GM11168 (cell line): ENCODE measurements around the gene THSD4.
"Not testable (repeated sequence)": the region's sequence is repeated elsewhere in the genome, so short reads cannot be mapped to it uniquely, and the experiment has no call there.

Source experiments
- in situ Hi-C: fragments of 300-500 bp; cut with MboI; formaldehyde crosslinking; loops from one replicate; pipeline ENCODE4 v1.12.0; 2022; ENCODE audit warnings: low sequenced_read_pairs; ENCODE audit not compliant: unreplicated experiment

Gene THSD4

GRCh38 chr15:71118881-71119632 is 3.8 kb downstream of the THSD4 start:
- in situ Hi-C loops = no loop called here

DNA sequence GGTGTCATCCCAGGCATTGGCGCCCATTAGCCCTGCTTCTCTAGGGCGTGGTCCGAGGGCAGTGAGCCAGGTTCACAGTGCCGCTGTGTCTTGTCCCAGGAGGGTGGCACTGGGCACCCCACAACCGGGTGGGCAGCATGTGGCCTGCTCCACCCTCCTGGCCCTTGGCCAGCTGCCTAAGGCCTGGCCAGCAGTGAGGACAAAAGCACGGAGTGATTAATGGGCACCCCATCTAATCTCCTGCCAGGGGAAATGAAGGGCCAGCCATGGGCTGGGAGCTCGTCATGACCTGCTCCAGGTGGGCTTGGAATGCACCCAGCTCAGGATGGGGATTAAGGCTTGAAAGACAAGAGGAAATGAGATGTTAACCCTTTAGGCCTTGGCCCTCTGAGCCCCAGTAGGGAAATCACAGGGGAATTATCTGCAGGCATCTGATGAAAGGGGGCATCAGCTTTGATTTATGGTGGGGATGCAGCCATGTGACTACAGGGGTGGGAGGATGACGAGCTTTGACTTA is 5.2 kb downstream of the THSD4 start:
- in situ Hi-C loops = no loop called here

- in situ Hi-C loops = no loop called here
Observed at GRCh38 chr15:71121442-71121841, 6.2 kb downstream of the THSD4 start.

DNA sequence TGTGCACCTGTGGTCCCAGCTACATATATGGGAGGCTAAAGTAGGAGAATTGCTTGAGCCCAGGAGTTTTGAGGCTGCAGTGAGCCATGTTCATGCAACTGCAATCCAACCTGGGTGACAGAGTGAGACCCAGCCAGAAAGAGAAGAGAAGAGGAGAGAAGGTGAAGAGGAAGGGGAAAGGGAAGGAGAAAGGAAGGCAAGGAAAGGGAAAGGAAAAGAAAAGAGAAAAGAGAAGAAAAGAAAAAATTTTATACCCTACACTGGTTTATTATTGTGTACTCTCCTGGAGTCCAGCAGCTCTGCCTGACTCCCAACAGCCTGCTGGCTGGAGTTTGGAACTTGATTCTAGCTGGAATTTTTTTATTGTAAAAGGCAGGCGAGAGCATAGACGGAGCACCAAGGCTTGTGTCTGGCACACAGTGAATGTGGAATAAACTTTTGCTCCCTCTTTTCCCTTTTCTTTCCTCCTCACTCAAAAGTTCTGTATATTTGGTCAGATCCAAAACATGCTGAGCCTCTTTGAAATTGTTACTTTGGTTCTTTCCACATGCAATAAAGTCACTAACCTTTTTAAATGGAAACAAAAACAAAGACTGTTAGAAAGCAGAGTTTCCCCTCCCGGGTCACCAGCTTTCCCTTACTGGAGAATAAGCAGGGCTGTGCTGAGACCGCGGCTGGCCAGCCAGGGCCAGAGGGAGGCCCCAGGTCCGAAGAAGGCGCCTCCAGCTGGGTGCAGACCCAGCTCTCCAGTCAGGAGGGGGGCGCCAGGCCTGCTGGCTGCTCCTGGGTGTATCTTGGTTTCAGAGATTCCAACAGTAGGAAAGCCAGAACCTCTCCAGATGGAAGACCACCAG is 9.9 kb downstream of the THSD4 start:
- in situ Hi-C loops = no loop called here

DNA sequence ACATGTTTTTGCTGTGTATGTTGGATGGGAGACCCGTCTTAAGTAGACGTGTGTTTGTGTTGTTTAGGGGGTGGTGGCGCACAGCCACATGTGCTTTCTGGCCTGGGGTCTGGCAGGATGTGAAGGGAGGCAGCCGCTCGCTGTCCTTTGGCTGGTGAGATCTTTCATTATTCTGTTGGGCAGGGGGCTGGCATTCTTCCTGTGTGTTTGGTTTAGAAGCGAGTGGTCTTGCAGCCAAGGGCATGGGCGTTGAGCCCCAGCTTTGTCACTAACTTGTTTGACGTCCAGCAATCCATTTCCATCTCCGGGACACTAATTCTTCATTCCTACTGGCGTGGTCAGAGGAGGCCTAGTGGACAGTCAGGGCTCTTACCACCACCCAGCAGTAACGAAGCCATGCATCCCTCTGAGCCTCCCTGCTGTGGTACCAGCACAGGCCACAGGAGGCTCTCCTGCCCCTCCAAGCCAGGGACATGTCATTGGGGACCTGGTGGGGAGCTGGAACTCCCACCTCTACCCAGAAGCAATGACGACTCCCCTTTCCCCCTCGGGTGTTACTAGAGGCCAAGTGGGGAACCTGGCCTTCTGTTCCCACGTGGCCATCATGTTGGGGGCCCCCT is 10.7 kb downstream of the THSD4 start:
- in situ Hi-C loops = no loop called here

DNA sequence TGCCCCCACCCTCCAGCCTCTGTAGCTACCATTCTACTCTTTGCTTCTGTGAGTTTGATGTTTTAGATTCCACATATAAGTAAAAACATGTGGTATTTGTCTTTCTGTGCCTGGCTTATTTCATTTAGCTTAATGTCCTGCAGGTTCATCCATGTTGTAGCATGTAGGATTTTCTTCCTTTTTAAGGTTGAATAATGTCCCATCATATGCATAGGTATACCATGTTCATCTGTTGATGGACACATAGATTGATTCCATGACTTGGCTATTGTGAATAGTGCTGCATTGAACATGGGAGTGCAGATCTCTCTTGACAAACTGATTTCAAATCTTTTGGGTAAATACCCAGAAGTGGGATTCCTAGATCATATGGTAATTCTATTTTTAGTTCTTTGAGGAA is 11.8 kb downstream of the THSD4 start:
- in situ Hi-C loops = no loop called here

DNA sequence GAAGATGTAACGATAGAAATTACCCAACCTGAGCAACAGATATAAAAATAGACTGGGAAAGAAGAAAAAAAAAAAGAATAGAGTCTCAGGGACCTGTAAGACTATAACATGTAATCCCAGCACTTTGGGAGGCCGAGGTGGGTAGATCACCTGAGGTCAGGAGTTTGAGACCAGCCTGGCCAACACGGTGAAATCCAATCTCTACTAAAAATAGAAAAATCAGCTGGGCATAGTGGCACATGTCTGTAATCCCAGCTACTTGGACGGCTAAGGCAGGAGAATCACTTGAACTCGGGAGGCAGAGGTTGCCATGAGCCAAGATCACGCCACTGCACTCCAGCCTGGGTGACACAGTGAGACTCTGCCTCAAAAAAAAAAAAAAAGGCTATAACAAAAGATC is 12.9 kb downstream of the THSD4 start:
- in situ Hi-C loops = not testable (repeated sequence)

DNA sequence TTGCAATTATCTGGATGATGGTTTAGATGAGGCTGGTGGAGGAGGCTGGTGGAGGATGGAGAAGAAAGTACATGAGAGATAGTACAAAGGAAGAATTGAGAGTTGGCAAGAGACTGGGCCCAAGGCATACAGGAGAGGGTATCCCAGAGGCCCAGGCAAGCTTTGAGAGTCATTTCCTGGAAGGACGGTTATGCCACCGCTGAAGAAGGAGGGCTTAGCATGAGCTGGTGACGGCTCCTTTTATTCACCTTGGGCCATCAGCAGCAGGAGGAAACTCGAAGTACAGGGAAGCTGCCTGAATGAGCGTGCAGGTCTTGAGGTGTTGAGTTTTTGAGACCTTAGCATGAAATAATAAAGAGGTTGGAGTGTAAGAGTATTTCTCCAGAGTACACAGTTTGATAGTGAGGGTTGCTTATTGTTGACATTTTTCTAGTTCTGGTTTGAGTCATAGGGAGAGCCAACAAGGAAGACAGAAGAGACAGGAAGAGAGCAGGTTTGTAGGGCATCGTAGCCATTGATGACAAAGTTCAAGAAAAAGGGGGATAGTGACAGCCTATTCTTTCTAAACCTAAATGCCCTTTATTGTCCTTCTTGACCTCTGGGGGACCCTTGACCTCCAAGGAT is 13.8 kb downstream of the THSD4 start:
- in situ Hi-C loops = no loop called here

GRCh38 chr15:71129669-71130068 is 14.4 kb downstream of the THSD4 start:
- in situ Hi-C loops = no loop called here

- in situ Hi-C loops = no loop called here
Observed at GRCh38 chr15:71131601-71132362, 16.5 kb downstream of the THSD4 start.

- in situ Hi-C loops = no loop called here
Observed at GRCh38 chr15:71133747-71134472, 18.6 kb downstream of the THSD4 start.

- in situ Hi-C loops = no loop called here
Observed at GRCh38 chr15:71136159-71136783, 21.0 kb downstream of the THSD4 start.

DNA sequence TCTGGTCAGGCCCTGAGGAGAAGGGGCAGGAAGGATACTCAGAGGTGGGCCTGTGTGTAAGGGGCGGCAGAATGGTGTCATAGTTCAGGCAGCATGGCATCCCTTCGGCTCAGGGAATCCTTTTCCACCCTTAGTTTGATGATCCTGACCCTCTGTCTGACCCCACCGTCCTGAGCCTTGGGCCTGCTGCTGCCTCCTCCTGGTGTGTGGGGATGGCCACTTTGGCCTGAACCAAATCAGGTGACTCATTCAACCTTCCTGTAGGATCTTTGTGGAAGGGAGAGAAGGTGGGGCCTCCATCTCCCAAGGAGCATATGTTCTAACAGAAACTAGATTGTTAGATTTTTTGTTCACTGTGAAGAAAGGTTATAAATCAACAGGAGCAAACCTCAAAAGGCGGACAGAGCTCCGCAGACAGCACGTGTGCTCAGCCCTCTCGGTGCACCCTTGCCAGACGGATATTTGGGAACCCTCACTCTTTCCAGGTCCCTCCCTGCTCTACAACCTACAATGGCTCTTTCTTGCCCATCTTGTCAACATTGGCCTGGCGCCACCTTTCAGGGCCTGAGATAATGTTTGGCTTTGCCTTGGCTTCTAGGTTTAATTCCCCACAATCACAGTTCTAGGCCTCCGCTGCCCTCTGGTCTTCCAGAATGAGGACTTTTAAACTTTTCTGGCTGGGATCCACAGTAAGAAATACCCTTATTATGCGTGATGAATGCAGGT is 21.7 kb downstream of the THSD4 start:
- in situ Hi-C loops = no loop called here

GRCh38 chr15:71138473-71138872 is 23.2 kb downstream of the THSD4 start:
- in situ Hi-C loops = no loop called here

DNA sequence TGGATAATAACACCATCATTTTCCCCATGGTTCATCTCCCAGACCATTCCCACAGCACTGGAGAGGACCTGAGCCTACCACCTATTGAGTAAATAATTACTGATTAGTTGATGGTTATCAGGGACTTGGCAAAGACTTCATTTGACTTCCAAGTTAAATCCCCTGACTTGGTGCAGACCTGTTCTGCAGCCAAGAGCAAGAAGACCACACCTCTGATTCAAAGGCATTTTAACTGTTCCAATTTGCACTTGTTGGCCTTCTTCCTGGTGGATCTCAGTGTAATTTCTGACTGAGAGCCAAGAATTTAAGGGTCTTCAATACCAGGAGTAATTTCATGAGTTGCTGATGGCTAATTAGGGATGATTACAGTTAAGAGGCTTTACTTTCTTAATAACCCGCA is 24.0 kb downstream of the THSD4 start:
- in situ Hi-C loops = no loop called here

DNA sequence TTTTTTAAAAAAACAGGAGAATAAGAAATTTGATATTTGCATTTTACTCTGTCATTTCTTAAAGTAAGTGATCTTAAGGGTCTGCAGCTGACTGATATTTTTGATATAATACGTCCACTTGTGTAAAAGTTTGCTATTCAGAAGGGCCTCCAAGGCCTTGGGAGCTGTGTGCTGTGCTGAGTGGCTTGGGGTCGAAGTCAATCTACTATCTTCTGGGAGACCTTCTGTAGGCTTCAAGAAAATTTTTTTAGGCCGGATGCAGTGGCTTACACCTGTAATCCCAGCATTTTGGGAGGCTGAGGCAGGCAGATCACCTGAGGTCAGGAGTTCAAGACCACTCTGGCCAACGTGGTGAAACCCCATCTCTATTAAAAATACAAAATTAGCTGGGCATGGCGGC is 26.3 kb downstream of the THSD4 start:
- in situ Hi-C loops = no loop called here

- in situ Hi-C loops = no loop called here
Observed at GRCh38 chr15:71142780-71143179, 27.5 kb downstream of the THSD4 start.
